SU-DHL-6 (cell line): Measurements from ENCODE around the gene ST3GAL3.

ENCODE experiments used
- H2AFZ ChIP-seq: fragments of 200-600 bp; sonication (generic); 2 replicates; pipeline ENCODE4 v1.6.1; 2014; ENCODE audit warnings: low read depth, mild to moderate bottlenecking, moderate library complexity, mixed read lengths, antibody characterized with exemption, low read length; ENCODE audit not compliant: severe bottlenecking
- H3F3A ChIP-seq: fragments of 200-600 bp; shearing (Covaris generic); 2 replicates; pipeline ENCODE4 v1.6.0; 2016; ENCODE audit warnings: antibody characterized with exemption, mild to moderate bottlenecking; ENCODE audit not compliant: insufficient read depth
- H3K27ac ChIP-seq: fragments of 200-600 bp; sonication (generic); 2 replicates; pipeline ENCODE4 v1.5.1; 2016; ENCODE audit warnings: low read depth, mild to moderate bottlenecking, low read length, moderate library complexity, mixed read lengths
- H3K27me3 ChIP-seq: fragments of 200-600 bp; sonication (generic), shearing (Covaris generic); 2 replicates; pipeline ENCODE4 v1.6.0; 2014; ENCODE audit warnings: mild to moderate bottlenecking, low read length
- H3K36me3 ChIP-seq: fragments of 200-600 bp; sonication (generic); 2 replicates; pipeline ENCODE4 v1.6.1; 2014; ENCODE audit warnings: mild to moderate bottlenecking, low read length, mixed read lengths
- H3K4me2 ChIP-seq: fragments of 300-600, 200-600 bp; shearing (Covaris generic), sonication (generic); 2 replicates; pipeline ENCODE4 v1.6.0; 2014; ENCODE audit warnings: low read length, low read depth, mild to moderate bottlenecking; ENCODE audit not compliant: poor library complexity, severe bottlenecking
- H3K4me3 ChIP-seq: fragments of 200-600 bp; sonication (generic); 2 replicates; pipeline ENCODE4 v1.5.1; 2014; ENCODE audit warnings: antibody characterized with exemption, low read length, mild to moderate bottlenecking, mixed read lengths; ENCODE audit not compliant: insufficient read depth, poor library complexity, severe bottlenecking
- H3K79me2 ChIP-seq: fragments of 200-600 bp; sonication (generic); 2 replicates; pipeline ENCODE4 v1.6.1; 2014; ENCODE audit warnings: mild to moderate bottlenecking, low read length, moderate library complexity; ENCODE audit not compliant: insufficient read depth
- H3K9ac ChIP-seq: fragments of 200-600 bp; sonication (generic); 2 replicates; pipeline ENCODE4 v1.7.0; 2014; ENCODE audit warnings: mild to moderate bottlenecking, low read length
- H3K9me2 ChIP-seq: fragments of 200-600 bp; sonication (generic); replicated peaks from 2 replicates; pipeline ENCODE4 v1.6.1; 2014; ENCODE audit warnings: low read length; ENCODE audit not compliant: insufficient read depth
- H3K9me3 ChIP-seq: fragments of 200-600 bp; sonication (generic); 2 replicates; pipeline ENCODE4 v1.6.1; 2014; ENCODE audit warnings: low read length, mixed read lengths; ENCODE audit not compliant: insufficient read depth
- H4K20me1 ChIP-seq: fragments of 200-600 bp; sonication (generic); 2 replicates; pipeline ENCODE4 v1.6.1; 2014; ENCODE audit warnings: low read depth, mild to moderate bottlenecking, antibody characterized with exemption, low read length, moderate library complexity, mixed read lengths
- EZH2phosphoT487 ChIP-seq: fragments of 200-600 bp; sonication (generic), shearing (Covaris generic); conservative IDR thresholded peaks from 2 replicates; pipeline ENCODE4 v1.6.1; 2018; ENCODE audit warnings: mild to moderate bottlenecking, antibody characterized with exemption, low read length, moderate library complexity, mixed read lengths
- TF ChIP-seq, protein P1 (sequence below): fragments of 200-600 bp; sonication (generic); IDR thresholded peaks from one replicate; pipeline ENCODE4 v1.5.1; 2017; ENCODE audit warnings: antibody characterized with exemption, mild to moderate bottlenecking, low read length, moderate library complexity; ENCODE audit not compliant: insufficient read depth, poor library complexity, severe bottlenecking

ST3GAL3 gene

GRCh38 chr1:43924516-43924915 is 217.2 kb downstream of the ST3GAL3 start:
- TF ChIP-seq, protein P1, sequence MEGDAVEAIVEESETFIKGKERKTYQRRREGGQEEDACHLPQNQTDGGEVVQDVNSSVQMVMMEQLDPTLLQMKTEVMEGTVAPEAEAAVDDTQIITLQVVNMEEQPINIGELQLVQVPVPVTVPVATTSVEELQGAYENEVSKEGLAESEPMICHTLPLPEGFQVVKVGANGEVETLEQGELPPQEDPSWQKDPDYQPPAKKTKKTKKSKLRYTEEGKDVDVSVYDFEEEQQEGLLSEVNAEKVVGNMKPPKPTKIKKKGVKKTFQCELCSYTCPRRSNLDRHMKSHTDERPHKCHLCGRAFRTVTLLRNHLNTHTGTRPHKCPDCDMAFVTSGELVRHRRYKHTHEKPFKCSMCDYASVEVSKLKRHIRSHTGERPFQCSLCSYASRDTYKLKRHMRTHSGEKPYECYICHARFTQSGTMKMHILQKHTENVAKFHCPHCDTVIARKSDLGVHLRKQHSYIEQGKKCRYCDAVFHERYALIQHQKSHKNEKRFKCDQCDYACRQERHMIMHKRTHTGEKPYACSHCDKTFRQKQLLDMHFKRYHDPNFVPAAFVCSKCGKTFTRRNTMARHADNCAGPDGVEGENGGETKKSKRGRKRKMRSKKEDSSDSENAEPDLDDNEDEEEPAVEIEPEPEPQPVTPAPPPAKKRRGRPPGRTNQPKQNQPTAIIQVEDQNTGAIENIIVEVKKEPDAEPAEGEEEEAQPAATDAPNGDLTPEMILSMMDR = no peak
- TF ChIP-seq EZH2phosphoT487 = no peak
- no peak overlapping the region for H3K27ac ChIP-seq

GRCh38 chr1:43925846-43926245 is 218.5 kb downstream of the ST3GAL3 start:
- H3K27ac ChIP-seq = no peak overlapping the region
- no peaks in the 10 kb centered on the region for H3F3A ChIP-seq
- H3K9me3 ChIP-seq = no peaks in the 10 kb centered on the region
- H3K4me3 ChIP-seq = no peak overlapping the region
- H3K27me3 ChIP-seq = no peaks in the 10 kb centered on the region
- no peak overlapping the region for H2AFZ ChIP-seq
- no peaks in the 10 kb centered on the region for H4K20me1 ChIP-seq
- no peak overlapping the region for H3K9ac ChIP-seq
- TF ChIP-seq EZH2phosphoT487 = no peak
- TF ChIP-seq, protein P1 = no peak
- H3K9me2 ChIP-seq = no peaks in the 10 kb centered on the region
- H3K4me2 ChIP-seq = no peak overlapping the region
- no peaks in the 10 kb centered on the region for H3K79me2 ChIP-seq
- no peaks in the 10 kb centered on the region for H3K36me3 ChIP-seq

More at GRCh38 chr1:43924516-43924915, 217.2 kb downstream of the ST3GAL3 start:
- Histone ChIP-seq H3K4me2 (no peak overlapping the region), H4K20me1 (no peaks in the 10 kb centered on the region), H3K4me3 (no peak overlapping the region), H3K79me2 (no peaks in the 10 kb centered on the region), H2AFZ (no peak overlapping the region), H3K9me2 (no peaks in the 10 kb centered on the region), H3K9me3 (no peaks in the 10 kb centered on the region), H3K27me3 (no peaks in the 10 kb centered on the region), H3K9ac (no peak overlapping the region), H3F3A (no peaks in the 10 kb centered on the region), H3K36me3 (no peaks in the 10 kb centered on the region)

DNA sequence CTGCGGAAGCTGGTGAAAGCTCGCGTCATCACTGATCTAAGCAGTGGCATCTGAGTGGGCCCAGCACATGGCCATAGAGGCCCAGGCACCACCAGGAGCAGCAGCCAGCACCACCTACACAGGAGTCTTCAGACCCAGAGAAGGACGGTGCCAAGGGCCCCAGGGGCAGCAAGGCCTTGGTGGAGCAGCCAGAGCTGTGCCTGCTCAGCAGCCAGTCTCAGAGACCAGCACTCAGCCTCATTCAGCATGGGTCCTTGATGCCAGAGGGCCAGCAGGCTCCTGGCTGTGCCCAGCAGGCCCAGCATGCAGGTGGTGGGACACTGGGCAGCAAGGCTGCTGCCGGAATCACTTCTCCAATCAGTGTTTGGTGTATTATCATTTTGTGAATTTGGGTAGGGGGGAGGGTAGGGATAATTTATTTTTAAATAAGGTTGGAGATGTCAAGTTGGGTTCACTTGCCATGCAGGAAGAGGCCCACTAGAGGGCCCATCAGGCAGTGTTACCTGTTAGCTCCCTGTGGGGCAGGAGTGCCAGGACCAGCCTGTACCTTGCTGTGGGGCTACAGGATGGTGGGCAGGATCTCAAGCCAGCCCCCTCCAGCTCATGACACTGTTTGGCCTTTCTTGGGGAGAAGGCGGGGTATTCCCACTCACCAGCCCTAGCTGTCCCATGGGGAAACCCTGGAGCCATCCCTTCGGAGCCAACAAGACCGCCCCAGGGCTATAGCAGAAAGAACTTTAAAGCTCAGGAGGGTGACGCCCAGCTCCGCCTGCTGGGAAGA is 223.0 kb downstream of the ST3GAL3 start:
- H3F3A ChIP-seq = no peaks in the 10 kb centered on the region
- no peaks in the 10 kb centered on the region for H3K36me3 ChIP-seq
- H3K27ac ChIP-seq = no peak overlapping the region
- no peaks in the 10 kb centered on the region for H3K79me2 ChIP-seq
- H3K4me2 ChIP-seq = no peak overlapping the region
- TF ChIP-seq EZH2phosphoT487 = no peak
- TF ChIP-seq, protein P1 = peak; percentile 27
- no peaks in the 10 kb centered on the region for H3K27me3 ChIP-seq
- no peak overlapping the region for H3K9ac ChIP-seq
- H3K4me3 ChIP-seq = no peak overlapping the region
- no peaks in the 10 kb centered on the region for H3K9me2 ChIP-seq
- no peaks in the 10 kb centered on the region for H3K9me3 ChIP-seq
- no peaks in the 10 kb centered on the region for H4K20me1 ChIP-seq
- H2AFZ ChIP-seq = no peak overlapping the region
